ENCODE data around the gene TLE7.

The TLE7 gene

DNA sequence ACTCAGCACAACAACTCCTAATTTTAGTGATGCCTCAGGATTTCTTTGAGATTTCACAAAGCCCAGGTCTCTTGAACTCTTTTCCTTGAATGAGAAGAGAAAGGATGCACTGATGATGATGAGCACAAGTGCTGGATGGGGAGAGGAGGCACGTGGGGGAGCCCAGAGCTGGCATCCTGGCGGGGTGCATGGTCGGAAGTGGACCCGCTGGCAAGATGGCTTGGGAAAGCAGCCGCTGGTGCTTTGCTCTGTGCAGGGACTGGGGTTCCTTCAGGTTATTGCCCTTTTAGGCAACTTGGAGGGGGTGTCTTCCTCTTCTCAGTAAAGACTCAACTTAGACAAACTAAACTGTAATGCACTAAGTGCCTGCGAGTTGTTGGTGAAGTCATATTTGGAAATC is 61.0 kb downstream of the TLE7 start:
- TF ChIP-seq CTCF (conservative IDR thresholded peaks at IDR 0.05; ENCODE audit: low read length) = no peak

More for the DNA sequence above, 61.0 kb downstream of the TLE7 start:
- H3K4me3 ChIP-seq (ENCODE audit: low read length) = no peak overlapping the region
- no peak for DNase-seq (ENCODE audit: low read depth)

Data from AG10803 (cell line).